ENCODE measurements around the gene ERMN.
A peak's percentile ranks its signal among the peaks of the same experiment; 100 is the strongest.

Gene ERMN

DNA sequence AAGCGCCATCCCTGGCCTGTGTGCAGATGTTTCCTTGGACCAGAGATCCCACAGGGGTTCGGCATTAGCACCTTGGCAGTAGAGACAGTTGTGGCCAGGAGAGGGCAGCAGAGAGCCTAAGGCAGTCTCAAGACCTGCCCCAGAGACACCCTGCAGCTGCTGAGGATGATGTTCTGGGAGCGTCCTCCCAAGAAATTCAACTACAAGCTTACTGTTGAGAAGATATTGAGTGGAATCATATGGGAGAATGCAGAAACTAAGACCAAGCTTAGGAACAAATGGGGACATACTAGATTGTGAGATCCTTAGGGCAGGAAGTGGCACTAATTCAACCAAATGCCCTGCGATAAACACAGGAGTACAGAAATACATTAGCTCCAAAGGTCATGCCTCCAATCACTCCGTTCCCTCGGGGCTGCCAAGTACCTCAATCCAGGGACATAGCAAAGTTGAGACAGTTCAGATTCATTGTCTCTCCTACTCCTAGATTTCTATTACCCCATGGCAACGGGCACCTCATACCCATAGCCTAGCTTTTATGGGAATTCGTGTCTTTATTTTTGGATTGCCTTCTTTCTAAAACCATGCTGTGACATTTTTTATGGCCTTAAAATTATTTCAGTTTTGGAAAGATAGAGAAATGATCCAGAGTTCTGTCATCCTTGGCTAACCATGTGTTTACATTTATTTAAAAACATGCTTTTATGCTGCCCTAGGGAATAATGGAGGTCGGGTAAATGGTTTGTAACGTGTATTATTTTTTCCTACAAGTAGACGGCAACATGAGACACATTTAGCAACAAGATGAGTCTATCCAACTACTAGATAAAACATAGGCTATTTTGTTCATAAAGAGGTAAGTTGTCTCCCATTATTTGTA lies 2.2 kb upstream of the ERMN start:
- DNase-seq: peak; percentile 70 to 83 (median 76)

DNA sequence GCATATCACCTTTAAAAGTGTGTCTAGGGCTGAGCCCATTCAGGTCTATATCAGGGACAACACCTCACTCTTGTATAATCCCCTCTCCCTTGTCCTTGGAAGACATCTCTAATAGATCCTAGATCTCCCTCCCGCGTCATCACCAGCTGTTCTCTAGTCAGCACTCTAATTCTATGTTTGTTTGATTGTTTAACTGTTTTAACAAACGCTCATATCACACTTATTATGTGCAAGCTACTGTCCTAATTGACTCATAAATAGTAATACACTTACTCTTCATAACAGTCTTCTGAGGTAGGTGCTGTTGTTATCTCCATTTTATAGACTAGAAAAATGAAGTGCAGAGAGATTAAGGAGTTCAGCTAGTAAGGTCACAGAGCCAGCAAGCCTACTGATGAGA lies 1.6 kb upstream of the ERMN start:
- no peak for DNase-seq

DNA sequence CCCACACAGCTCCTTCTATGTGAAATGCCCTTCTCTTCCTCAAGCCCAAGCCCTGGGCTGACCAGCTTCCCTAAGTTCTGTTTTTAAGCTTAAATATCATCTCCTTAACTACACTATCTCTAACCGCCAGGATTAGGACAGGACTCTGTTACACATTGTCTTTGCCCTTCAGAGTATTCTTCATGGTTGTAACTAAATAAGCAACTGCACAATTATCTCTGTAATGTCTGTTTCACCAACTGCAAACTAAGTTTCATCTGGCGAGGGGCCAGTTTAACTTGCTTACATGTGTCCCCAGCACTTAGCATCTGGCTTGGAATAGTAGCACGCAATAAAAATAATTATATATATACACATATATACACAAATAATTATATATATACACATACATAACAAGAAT lies 1.1 kb upstream of the ERMN start:
- no peak for DNase-seq

DNA sequence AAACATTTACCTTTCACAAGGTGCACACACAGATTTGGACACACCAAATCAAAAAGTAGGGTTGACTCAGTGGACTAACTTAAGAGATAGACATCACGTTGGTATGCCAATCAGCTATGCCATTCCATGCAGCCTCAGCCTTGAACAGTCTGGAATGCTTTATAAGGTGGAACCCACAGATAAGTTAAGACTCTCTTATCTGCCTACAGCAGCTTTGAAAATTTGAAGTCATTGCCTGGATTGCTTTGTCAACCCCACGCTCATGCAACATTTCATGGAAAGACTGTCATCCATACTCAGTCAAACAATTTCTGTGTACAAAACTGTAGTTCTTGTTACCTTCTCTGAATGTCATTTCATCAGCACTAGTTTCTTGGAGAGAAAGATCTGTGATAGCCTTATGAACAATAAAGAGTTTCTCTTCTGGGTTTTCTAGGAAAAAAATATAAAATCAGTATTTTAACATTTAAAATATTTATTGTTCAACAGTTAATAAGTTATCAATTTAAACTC lies 1.2 kb downstream of the ERMN start:
- DNase-seq: no peak

DNA sequence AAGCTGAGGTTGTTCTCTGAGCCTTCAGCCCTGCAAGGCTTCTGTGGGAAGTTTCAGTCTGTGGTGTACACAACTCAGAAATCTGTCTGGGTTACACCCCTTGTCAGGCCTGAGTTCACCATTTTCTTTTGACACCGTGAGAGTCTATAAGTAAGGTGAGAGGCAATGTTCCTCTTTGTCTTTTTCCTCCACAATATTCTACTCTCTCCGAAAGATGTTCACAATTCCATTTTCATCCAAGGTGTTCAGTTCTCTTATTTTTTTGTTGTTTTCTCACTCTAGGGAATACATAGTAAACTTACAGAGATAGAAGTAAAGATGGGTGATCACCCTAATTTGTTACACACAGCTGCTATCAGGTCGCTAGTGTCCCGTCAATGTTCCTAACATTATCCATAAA lies 3.2 kb downstream of the ERMN start:
- DNase-seq: no peak

DNA sequence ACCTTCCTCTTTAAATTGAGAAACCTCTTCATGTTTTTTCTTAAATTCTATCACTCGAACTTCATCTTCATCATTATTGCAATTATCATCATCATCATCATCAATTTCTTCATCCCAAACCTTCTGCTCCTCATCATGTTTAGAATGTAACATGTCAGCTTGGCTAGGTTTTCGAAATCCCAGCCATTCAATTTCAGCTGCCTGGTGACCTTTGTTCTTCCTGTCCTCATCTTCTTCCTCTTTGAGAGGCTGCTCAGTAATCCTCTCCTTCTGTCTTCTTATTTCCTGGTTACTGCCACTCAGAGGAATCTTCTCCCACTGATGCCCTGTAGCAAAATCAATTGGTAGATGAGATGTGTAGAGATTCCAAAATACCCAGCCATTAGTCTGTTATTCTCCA lies 4.2 kb downstream of the ERMN start:
- DNase-seq: no peak

DNA sequence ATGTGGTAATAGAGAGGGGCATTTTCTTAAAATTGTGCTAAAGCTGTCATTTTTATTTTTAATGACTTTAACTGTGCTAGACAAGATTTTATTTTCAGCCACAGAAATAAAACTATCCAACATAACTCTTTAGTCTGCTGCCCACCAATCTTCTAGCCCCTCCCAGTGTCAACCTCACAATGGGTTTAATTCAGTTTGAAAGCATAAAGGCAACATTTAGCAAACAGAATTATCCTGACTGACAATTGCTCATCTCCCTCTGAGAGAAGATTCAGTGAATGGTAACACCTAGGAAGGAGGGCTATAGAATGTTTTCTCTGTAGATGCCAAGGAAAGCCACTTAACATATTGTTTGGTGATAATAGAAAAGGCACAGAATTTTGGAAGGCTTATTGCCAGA lies 5.2 kb downstream of the ERMN start:
- DNase-seq: no peak

DNA sequence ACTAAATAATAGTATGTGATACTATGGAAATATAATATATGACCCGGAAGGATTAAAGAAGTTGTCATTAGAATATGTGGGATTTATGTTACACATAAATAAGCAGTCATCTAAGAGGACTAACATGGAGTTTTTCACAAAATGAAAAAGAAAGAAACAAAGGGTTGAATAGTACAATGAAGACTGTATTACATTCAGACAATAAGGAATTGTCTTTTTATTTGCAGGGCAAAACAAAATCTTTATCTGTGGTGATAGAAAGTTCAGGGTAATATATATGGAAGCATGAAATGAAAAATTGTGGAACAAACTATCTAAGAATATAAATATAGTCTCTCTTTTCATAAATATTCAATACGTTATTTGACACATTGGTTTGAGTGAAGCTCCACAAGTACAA lies 5.8 kb downstream of the ERMN start:
- no peak for DNase-seq

DNA sequence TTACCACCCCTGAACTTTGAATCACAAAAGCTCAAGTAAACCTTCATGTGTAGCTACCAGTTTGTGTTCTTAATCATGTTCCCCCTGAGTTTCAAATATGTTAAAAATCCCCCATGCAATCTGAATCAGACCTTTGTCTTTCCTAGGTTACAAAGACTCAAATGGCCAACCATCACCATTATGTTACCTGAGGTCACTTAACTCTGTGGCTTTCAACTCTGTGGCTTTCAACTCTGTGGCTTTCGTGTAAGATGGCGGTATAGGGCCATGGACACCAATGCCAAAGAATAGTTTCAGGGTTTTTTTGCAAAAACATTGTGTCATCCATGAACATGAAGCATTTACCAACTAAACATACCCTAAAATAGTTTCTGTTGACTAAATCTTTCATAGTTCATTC lies 6.7 kb downstream of the ERMN start:
- no peak for DNase-seq

DNA sequence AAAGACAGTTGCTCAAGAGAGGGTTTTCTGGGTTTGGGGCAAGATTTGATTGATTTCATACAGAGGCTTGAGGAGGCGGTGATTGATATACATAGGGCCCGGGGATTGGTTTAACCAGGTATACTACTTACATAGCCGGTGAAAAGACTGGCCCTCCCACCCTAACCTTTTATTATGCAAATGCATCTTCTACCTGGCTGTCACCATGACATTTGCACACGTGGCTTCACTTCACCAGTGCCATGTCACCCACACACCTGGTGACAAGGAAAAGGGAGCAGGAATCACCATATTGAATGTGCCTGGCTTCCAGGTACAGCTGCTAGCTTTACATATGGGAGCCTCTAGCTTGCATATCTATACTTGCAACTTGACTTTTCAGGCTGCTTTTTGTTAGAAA lies 9.7 kb downstream of the ERMN start:
- no peak for DNase-seq

DNA sequence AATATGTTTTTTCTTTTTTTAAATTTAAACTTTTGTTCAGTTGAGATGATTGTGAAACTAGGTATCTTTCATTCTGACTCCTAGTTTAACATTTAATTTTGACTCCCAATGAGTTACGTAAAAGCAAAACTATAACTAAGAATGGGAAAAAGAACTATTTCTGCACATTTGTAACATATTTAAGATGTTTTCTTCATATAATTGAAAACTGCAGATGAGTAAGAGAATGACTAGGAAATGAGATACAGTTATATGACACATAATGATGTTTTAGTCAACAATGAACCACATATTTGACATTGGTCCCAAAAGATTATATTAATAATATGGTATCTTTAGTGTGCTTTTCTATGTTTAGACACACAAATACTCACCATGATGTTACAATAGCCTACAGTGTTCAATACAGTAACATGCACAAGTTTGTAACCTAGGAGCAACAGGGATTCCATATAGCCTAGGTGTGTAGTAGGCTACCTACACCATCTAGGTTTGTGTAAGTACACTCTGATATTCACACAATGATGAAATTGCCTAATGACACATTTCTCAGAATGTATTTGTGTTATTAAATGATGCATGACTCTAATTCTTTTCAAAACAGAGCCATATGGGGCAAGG lies 12.6 kb downstream of the ERMN start:
- DNase-seq: no peak

DNA sequence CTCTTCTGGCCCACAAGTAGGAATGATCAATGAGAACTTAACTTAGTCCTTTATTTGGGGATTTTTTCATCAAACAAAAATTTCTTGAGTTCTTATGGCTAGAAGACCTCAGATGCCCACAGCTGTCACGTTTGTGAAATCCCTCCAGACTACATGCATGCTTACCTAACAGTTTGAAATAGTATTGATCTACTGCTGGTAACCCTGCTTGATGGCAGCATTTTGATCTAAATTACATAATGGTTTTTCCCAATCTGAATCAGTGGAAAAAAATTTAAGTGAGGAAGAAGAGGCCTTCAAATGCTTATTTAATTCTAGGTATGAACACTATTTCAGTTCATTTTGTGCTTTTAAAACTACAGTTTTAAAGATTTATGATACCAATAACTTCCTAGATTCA lies 13.9 kb downstream of the ERMN start:
- DNase-seq: no peak

DNA sequence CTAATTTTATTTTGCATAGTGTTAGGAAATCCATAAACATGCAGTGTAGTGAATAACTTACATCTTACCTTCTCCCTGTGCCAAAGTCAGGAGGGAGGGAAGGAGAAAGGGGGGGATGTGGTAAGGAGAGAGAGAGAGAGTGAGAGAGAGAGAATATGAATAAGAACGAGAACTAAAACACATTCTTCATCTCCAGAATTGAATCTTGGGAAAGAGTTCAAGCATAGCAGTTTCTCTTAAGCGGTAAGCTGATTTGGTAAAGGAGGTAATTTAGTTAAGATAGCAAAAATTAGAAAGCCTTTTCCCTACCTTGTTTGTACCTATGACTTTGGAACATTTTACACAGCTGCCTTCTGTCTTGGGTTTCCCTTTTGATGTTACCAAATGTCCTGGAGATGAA lies 15.7 kb downstream of the ERMN start:
- no peak for DNase-seq

DNA sequence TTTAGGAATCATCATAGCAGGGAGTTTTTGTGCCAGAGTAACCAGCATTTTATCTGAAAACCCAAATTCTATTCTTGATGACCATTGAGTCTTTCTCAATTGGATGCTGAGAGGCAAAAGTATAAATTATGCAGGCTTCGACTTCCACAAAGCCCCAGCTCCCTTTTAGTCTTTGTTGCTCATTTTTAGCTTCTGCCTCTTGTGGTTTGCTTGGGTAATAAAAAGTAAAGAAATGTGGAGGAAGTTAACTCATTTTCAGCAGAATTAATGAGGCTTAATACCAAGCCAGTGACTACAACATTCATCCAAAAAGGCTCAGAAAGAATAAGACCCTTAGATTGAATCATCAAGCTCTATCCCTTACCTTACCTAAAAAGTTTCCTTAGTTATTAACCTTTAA lies 18.6 kb downstream of the ERMN start:
- DNase-seq: no peak

DNA sequence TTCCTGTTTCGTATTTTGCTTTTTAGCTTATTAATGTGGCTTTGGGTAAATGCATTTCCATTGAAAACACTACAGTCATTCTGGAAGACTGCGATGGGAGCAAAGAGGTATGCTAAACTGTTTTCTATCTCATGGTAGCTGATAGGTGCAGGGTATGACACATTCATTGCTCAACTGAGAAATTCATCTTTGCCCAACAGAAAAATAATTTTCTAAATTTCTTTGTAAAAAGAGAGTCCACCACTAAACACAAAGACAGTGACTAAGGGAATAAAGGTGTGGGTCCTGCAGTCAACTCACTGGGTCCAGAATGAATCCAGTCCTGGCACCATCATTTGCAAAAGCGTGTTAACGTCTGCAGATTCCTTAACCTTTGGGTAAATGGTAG lies 19.9 kb downstream of the ERMN start:
- DNase-seq: no peak

DNA sequence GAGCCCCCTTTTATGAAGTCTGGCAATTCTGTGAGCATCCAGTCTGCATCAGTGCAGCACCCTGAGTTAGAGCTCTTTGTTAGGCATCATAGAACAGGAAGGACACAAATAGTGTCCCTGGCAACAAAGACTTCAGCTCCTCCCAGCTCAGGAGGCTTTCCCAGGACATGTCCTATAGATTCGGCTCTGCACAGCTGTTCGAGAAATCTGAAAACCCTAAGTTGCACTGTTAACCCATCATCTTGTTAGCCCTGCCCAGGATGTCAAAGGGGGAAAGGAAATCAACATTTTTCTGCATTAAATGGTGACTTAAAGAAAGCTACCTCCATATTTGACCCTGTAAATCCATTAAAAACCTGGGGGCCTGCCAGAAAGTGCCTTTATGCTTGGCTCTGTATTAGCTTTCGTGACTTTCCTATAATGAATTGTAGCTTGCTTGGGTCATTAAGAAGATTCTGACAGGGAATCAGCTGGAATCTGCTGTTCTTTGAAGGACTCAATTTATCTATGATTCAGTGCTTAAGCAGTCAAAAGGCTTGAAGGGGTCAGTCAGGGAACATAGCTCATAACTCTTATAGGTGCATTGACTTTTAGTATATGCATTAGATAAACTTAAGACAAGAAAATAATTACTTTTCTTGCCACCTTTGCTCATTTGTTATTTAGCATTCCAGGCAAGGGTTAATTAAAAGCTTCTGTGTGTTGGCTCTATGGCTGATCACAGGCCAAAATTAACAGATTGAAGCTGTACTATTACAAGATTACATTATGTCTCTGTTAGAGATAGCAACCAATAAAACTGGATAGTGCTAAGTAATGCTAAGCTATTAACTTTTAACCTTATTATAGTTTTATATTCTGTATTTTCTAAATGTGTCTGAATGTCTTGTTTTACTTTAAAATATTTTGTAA lies 20.6 kb downstream of the ERMN start:
- DNase-seq: no peak

DNA sequence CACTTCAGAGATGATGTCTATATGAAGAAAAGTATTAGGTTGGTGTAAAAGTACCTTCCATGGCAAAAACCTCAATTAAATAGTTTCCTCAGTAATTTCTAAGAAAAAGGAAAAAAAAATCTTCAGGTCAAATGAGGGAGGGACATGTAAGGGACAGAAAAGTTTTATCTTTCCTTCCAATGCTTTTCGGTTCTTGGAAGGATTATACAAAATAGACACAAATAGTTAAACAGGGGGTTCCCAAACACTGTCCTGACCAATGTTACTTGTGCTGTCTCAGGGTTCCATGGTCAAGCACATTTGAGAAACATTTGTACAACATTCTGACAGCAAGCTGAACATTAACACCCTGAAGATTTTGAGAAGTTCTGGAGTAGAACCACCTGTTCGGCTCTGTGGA lies 22.0 kb downstream of the ERMN start:
- no peak for DNase-seq

DNA sequence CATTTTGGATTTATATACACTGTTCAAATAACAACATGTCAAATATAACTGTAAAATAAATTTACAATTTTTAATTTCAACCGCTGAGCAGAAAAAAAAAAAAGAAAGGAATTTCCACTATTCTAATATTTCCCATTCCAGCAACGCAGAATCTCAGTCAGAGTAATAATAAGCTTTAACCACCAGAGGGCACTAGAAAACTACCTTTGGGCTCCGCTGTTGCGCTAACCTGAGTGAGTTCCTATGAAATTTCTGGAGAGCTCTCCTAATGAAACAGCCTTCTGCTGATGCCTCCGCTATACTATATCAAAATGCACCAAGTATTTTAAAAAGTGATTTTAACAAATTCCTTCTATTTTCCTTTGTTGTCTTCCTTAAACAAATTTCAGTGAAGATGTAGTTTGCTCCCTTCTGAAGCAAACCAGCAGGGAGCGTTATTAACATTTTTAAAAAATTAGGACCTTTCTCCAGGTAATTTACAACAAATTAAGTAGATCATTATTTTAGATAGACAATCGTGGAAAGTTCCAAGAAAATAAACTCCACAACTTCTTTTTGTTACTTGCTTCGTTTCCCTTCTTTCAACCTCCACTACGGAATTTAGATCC lies 23.0 kb downstream of the ERMN start:
- DNase-seq: no peak

DNA sequence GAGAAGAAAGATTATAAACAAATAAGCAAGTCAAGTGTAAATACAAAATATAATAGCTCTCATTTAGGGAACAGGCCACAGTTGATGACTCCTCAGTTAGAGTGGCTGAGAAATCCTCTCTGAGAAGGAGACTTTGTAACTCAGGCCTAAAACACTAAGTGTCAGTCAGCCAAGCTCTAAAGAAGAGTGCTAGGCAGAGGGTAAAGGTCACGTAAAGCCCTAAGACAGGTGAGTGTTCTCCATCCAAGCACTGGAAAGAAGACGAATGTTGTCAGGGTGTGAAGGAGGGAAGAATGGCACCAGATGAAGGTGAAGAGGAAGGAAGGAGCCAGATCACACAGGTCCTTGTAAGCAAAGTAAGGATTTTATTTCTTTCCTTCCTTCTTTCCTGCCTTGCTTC lies 24.3 kb downstream of the ERMN start:
- no peak for DNase-seq

DNA sequence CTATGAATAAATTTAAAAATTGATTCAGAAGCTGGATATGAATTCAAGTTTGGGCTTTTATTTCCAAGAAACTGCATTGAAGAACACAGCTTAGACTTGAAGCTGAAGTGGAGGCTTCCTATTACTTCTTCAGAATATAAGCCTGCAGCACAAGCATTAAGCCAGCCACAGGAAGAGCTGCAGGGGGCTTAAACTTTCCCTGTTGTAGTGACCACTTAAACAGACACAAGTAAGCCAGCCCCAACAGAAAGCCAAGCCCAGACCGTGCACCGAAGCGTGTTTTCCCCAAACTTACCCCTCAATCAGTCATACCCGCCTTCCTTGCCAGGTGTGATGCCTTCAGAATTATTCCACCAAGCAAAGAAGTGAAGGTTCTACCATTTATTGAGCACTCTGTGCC lies 28.7 kb downstream of the ERMN start:
- DNase-seq: no peak

DNA sequence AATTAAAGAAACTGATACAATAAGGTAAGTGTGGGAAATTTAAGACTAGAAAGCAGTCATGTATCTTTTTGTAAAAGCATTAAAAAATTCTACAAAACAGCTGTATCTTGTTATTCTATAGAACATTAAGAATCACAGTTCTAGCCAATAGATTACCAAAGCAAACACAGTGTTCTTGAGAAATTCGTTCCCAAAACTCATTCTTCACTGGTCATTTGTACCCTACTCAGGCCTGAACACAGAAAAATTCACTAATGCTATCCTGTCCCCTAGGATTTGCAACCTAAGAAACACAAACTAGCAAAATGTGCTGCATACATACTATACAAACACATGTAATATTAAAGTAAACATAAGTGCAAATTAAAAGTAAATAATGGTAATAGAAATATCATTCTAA lies 29.1 kb downstream of the ERMN start:
- DNase-seq: no peak

DNA sequence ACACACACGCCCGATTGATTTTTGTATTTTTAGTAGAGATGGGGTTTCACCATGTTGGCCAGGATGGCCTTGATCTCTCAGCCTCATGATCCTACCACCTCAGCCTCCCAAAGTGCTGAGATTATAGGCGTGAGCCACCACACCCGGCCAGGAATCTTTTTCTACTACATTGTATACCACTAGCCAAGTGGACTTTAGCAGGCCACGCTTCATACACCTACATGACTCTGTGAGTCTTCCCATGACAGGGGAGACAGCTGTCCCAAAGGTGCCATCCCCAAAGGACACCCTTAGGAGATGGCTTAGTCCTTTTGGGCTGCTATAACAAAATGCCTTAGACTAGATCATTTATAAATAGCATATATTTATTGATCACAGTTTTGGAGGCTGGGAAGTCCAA lies 32.8 kb downstream of the ERMN start:
- DNase-seq: no peak

DNA sequence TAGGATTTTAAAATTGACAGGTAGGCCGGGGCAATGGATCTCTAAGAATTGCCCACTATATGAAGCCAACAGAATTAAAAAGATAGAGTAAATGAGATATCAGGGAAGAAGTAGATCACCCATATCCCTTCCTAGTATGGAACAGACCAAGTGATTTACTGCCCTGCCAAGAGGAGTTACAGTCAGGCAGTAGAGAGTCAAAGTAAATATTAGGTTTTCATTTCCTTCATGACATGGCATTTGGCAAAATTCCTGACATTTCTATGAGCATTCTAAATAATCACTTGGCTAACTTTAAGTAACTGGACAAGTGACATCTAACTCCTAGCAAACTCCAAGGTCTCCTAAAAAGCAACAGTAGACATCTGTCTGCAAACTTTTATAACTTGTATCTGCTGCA lies 34.6 kb downstream of the ERMN start:
- no peak for DNase-seq

All from activated CD4-positive, CD25-positive, alpha-beta regulatory T cell (primary cell).